ENCODE measurements around the gene CD38.

Gene CD38

GRCh38 chr4:15765391-15765790, 12.7 kb upstream of the CD38 start:
- peak; percentile 23 for DNase-seq

- DNase-seq: no peak
Measured at GRCh38 chr4:15765910-15766697, 12.0 kb upstream of the CD38 start.

GRCh38 chr4:15766821-15767220, 11.3 kb upstream of the CD38 start:
- DNase-seq: no peak

DNA sequence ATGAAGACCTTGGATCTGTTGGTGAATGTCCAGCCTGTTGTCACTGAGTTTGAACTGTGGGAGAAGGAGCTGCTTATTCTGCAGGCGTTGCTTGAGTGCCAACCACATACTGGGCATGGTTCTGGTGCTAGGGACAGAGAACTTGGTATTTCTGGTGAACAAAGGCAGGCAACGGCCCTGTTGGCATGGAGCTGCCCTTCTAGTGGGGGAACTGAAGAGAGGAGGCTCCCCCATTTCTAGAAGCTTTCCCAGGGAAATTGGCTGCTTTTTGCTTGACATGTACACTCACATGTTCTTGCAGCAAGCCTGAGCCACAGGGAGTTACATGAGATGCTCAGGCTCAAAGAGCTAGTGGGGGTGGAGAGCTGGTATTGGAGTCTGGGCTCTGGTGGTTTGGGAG, 8.9 kb upstream of the CD38 start:
- no peak for DNase-seq

DNA sequence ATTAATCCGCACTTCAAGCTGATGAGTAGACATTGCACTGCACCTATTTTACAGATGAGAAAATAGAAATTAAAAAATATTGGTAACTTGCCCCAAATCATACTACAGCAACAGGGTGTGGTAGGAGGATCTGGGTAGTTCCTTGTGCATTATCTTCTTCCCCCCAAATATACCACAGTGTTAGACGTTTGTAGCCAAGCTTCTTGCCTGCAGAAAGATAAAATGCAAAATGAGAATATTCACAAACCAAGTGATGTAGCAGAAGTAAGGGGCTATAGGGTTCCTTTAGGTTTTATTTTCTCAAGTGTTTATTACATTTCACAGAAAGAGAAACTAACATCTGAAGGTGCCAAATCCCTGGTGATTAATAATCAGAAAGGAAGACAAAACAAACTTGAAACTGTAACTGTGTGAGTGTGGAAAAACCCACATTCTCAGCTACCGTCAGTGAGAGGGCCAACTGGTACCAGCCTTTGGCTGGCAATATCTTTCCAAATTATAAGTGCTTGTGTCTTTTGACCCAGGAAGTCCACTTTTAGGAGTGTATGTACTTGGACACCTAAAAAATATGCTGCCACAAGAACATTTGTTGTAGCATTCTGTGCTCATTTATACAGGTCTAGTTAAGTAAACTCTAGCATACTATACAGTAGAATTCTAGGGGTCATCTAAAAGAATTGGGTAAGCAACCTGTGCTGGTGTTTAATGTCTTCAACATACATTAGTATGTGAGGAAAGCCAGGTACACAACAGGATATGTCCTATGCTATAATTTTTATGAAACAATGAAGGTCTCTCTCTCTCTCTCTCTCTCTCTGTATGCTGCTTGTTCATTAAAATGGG, 6.7 kb upstream of the CD38 start:
- no peak for DNase-seq

DNA sequence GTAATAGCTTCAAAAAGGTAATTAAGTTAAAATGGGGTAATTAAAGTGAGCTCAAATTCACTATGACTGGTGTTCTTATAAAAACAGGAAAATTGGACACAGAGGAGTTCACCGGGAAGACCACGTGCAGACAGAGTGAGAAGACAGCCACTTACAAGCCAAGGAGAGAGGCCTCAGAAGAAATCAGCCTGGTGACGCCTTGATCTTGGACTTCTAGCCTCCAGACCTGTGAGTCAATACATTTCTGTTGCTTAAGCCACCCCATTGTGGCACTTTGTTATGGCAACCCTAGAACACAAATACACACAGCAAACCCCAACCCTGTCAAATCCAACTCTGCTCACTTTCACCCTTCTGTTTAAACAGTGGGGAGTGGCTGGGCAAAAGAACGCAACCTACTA, 4.1 kb upstream of the CD38 start:
- no peak for DNase-seq

- no peak for DNase-seq
Measured at GRCh38 chr4:15776871-15777648, 1.1 kb upstream of the CD38 start.

DNA sequence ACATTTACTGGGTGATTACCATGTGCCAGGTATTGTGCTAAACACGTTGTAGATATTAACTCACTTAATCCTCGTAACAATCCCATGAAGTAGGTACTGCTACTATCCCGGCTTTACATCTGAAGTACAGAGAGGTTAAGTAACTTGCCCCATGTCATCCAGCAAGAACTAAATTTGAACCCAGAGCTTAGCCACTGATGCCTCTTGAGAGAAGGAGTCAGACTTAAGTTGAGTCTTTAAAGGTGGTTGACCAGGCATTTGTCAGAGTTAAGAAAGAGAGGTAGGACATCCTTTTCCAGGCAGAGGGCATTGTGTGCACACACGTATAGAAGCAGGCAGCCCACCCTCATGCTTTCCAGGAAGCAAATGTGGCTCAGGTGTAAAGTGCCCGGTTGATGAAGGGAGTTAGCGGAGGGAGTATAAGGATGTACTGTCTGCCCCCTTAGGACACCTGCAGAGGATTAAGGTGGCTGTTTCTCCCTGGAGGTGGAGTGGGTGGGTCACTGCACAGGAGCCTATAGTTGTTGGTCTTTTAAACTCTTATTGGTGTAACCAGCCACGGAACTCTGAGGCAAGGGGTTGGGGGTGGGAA, 335 bp upstream of the CD38 start:
- no peak for DNase-seq

DNA sequence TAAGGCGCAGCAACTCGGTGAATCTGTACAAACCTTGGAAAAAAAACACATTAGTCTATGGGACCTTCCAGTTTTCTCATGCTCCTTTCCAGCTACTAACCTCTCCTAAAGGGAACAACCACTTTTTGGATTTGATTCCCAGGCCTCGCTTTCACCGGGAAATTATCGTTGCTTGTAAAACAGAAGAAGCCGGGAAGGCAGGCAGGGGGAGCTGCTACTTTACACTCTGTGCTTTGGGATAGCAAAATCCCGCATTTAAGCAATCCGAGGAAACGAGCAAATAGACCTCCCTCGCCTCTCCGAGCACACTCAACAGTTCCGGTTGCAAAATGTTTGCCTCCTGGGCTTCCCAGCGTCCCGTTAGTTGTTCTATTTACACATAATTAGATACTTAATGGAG, 1.2 kb downstream of the CD38 start:
- no peak for DNase-seq

- no peak for DNase-seq
Measured at GRCh38 chr4:15779809-15780208, 1.7 kb downstream of the CD38 start.

- no peak for DNase-seq
Measured at GRCh38 chr4:15781427-15782095, 3.4 kb downstream of the CD38 start.

DNA sequence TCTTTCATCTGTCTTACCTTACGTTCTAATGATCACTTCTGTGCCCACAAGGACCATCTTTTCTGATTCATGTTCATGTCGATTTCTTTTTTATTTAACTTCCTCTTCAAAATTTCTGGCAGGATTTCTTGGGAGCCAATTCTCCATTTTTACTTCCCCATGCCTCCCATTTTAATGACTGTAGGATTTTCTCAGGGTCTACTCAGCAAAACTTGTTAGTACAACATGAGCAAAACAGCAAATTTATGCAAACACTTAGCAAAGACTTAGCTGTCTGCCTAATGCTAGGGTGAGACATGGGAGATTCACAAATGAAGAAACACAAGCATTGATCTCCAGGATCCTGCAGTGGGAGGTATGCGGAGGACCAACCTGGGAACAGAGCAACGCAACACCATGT, 5.5 kb downstream of the CD38 start:
- no peak for DNase-seq

- no peak for DNase-seq
Measured at GRCh38 chr4:15784959-15785634, 7.0 kb downstream of the CD38 start.

DNA sequence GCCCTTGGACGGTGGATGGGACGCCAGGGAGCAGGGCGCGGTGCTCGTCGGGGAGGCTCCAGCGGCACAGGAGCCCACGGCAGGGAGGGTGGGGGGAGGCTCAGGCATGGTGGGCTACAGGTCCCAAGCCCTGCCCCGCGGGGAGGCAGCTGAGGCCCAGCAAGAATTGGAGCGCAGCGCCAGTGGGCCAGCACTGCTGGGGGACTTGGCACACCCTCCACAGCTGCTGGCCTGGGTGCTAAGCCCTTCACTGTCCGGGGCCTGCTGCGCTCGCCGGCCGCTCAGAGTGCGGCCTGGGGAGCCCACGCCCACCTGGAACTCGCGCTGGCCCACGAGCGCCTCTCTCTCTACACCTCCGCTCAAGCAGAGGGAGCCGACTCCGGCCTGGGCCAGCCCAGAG, 8.6 kb downstream of the CD38 start:
- no peak for DNase-seq

DNA sequence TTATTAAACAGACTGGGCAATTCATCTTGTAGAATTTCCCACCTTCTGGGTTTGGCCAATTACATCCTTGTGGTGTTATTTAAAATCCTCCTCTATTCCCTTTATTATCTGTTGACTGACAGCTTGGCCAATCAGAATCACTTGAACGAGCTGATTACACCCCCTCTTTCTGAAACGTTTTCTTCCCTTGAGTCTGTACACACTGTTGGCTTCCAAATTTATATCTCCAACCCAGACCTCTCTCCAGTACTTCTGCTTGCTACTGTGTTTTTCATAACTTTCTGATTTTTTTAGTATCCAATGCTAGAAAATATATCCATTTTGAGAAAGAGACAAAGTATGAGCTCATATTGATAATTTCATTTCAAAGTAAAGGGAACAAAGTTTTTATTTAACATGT, 14.8 kb downstream of the CD38 start:
- DNase-seq: no peak

DNA sequence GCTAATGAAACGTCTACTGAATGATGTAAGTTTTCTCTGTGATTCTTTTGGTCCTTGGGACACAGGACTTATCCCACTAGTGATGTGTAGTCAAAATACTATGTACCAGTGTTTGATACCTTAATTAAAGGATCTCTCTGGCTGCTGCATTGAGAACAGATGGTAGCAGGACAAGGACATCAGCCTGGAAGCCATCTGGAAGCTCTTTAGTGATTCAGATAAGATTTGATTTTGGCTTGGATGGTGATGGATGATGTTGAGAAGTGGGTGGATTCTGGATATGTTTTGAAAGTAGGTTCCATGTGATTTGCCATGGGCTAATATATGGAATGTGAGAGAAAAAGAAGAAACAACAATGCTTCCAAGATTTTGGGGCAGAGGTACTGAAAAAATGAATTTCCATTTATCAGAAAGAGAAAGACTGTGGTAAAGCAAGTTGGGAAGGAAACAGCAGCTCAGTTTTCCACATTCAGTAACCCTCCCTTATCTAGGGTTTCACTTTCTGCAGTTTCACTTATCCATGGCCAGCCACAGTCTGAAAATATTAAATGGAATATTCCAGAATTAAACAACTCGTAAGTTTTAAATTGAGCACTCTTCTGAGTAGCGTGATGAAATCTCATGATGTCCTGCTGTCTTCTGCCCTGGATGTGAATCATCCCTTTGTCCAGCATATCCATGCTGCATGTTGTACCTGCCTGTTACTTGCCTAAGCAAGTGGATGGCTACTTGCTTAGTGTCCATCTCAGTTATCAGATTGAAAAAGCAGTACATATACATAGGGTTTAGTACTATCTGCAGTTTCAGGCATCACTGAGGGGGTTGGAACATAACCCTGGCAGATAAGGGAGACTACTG, 15.6 kb downstream of the CD38 start:
- DNase-seq: no peak

DNA sequence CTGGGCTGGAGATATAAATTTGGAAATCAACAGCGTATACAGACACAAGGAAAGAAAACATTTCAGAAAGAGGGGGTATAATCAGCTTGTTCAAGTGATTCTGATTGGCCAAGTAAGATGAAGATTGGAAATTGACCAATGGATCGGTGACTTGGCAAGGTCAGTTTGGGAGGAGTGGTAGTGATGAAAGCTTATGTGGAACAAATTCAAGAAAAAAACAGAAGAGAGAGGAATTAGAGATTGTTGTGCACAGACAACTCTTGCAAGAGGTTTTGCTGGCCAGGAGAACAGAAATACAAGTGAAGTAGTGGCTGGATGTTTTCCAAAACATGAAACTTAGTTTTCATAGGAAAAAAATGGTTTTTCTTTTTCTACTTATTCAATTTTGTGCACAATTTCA, 16.3 kb downstream of the CD38 start:
- no peak for DNase-seq

- DNase-seq: no peak
Measured at GRCh38 chr4:15794905-15795304, 16.8 kb downstream of the CD38 start.

GRCh38 chr4:15797320-15797719, 19.2 kb downstream of the CD38 start:
- no peak for DNase-seq

- DNase-seq: no peak
Measured at GRCh38 chr4:15799141-15799540, 21.0 kb downstream of the CD38 start.

DNA sequence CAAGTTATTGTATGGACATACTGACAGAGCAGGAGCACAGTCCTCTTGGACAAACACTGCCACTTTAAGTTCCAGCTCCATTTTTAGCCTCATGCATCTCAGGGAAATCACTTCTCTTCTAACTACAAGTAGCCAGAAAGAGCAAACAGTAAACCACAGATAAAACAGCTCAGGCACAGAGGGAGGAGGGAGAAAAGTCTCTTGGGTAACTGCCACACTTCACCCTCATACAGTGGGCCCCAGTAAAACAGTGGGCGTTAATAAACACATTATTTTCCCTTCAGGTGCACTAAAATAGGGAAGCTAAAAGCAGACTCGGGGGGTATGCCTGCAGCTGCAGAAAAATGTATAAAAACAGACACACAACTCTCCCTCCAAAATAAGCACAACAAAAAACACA, 21.6 kb downstream of the CD38 start:
- no peak for DNase-seq
